Measurements from ENCODE around the gene HYAL3.

- TF ChIP-seq CBX5 (IDR thresholded peaks at IDR 0.05; ENCODE audit: low read depth, low read length) (no peak), CTCF (IDR thresholded peaks at IDR 0.05; ENCODE audit: control extremely low read depth in 1 of 3, insufficient read depth in 1 of 3, low read depth in 1 of 3, low read length in 3 of 3) (peak in 2 of 3 experiments; percentile 93 to 96; a peak in 3 of 4 replicates), TAF1 (IDR thresholded peaks at IDR 0.05; ENCODE audit: low read depth, low read length) (peak; percentile 73), SUZ12 (IDR thresholded peaks at IDR 0.05; ENCODE audit: low read length) (no peak), RBBP5 (IDR thresholded peaks at IDR 0.05; ENCODE audit: borderline replicate concordance, low read depth, low read length) (no peak), EZH2 (IDR thresholded peaks at IDR 0.05; ENCODE audit: low read depth, low read length, severe bottlenecking) (no peak), NANOG (IDR thresholded peaks at IDR 0.05; ENCODE audit: insufficient read depth, low read depth, low read length, poor library complexity, severe bottlenecking) (no peak), JUN (IDR thresholded peaks at IDR 0.05; ENCODE audit: low read depth, low read length) (no peak), POLR2A (IDR thresholded peaks at IDR 0.05; ENCODE audit: control extremely low read depth in 1 of 2, low read depth in 2 of 2, low read length in 2 of 2) (peak in 1 of 2 experiments; percentile 84; a peak in 2 of 3 replicates), GABPA (IDR thresholded peaks at IDR 0.05; ENCODE audit: borderline replicate concordance, insufficient read depth, low read length) (no peak; the same call in 1 of the 2 replicates)
- TF ChIP-seq, protein P1, sequence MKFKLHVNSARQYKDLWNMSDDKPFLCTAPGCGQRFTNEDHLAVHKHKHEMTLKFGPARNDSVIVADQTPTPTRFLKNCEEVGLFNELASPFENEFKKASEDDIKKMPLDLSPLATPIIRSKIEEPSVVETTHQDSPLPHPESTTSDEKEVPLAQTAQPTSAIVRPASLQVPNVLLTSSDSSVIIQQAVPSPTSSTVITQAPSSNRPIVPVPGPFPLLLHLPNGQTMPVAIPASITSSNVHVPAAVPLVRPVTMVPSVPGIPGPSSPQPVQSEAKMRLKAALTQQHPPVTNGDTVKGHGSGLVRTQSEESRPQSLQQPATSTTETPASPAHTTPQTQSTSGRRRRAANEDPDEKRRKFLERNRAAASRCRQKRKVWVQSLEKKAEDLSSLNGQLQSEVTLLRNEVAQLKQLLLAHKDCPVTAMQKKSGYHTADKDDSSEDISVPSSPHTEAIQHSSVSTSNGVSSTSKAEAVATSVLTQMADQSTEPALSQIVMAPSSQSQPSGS (IDR thresholded peaks at IDR 0.05; ENCODE audit: low read length) = peak; percentile 99
Measured at GRCh38 chr3:50260027-50260941, 38.9 kb downstream of the HYAL3 start.

Data from H1 (cell line).